Endothelial cell of umbilical vein (primary cell): ENCODE data around the gene PPBP. TPM values are rescaled to one million over a fixed set of nuclear protein-coding genes. Genes with fewer than 3 reads are reported as not detected.

Experiments used
- BruUV-seq: library from RNA; stranded (reverse); fragments of 400-500 nt; replicated peaks from 2 replicates; lab custom pipeline; 2021; lab: Mats Ljungman, UMichigan
- CTCF ChIA-PET: fragments of 300-600, 350-600 bp; sonication (Branson Sonifier 250); formaldehyde crosslinking; loops from one replicate; lab custom pipeline; 2021; ENCODE audit warnings: antibody characterized with exemption, inconsistent platforms; lab: Charles Lee
- POLR2A ChIA-PET: fragments of 300-600, 350-600 bp; sonication (Branson Sonifier 250); formaldehyde crosslinking; loops from one replicate; lab custom pipeline; 2021; ENCODE audit warnings: antibody characterized with exemption, inconsistent platforms; lab: Charles Lee
- DNase-seq: peaks from one replicate; pipeline ENCODE4 v3.0.0-alpha.2; 2011; ENCODE audit warnings: low read depth, low spot score
- FAIRE-seq: peaks from 2 replicates; lab custom pipeline; 2011; peaks lifted over from hg19 to GRCh38; lab: Jason Lieb, UNC
- H2AFZ ChIP-seq: 2 replicates; pipeline ENCODE4 v1.6.0; 2012; ENCODE audit warnings: low read depth, low read length, control low read depth, inconsistent platforms
- H3K27ac ChIP-seq: 2 replicates; pipeline ENCODE4 v1.5.1; 2011; ENCODE audit warnings: low read depth, mild to moderate bottlenecking, control low read depth, low read length, moderate library complexity; ENCODE audit not compliant: insufficient read depth
- H3K27me3 ChIP-seq, 2 experiments: 2 replicates each; pipeline versions ENCODE4 v1.6.0 to v1.6.1; 2011; ENCODE audit warnings: low read length in 2 of 2, mixed read lengths in 1 of 2; ENCODE audit not compliant: control insufficient read depth in 2 of 2, insufficient read depth in 2 of 2
- H3K36me3 ChIP-seq, 2 experiments: 2 replicates in 1 of 2; 3 replicates in 1 of 2; pipeline ENCODE4 v1.5.1; 2011; ENCODE audit warnings: low read length in 2 of 2, mild to moderate bottlenecking in 1 of 2, moderate library complexity in 1 of 2; ENCODE audit not compliant: control insufficient read depth in 2 of 2, insufficient read depth in 2 of 2; ENCODE audit errors: extremely low read depth in 1 of 2
- H3K4me1 ChIP-seq: 3 replicates; pipeline ENCODE4 v1.5.1; 2011; ENCODE audit warnings: mild to moderate bottlenecking, low read length; ENCODE audit not compliant: control insufficient read depth, insufficient read depth; ENCODE audit errors: extremely low read depth
- H3K4me2 ChIP-seq: 2 replicates; pipeline ENCODE4 v1.6.1; 2011; ENCODE audit warnings: low read length, control low read depth, mixed read lengths; ENCODE audit not compliant: insufficient read depth
- H3K4me3 ChIP-seq, 3 experiments: fragments of 200-600 bp in 1 of 3; sonication (generic), shearing (Covaris generic) in 1 of 3; replicated peaks in 1 of 3; 2 replicates each; pipeline ENCODE4 v1.5.1; 2011 to 2016; ENCODE audit warnings: control low read depth in 3 of 3, low read length in 3 of 3, mild to moderate bottlenecking in 2 of 3, inconsistent platforms in 1 of 3, low read depth in 1 of 3, moderate library complexity in 1 of 3; ENCODE audit not compliant: insufficient read depth in 1 of 3
- H3K79me2 ChIP-seq: 2 replicates; pipeline ENCODE4 v1.6.0; 2012; ENCODE audit warnings: low read length, inconsistent platforms; ENCODE audit not compliant: control insufficient read depth, insufficient read depth
- H3K9ac ChIP-seq: replicated peaks from 2 replicates; pipeline ENCODE3; 2011; ENCODE audit warnings: low read length, control low read depth; ENCODE audit not compliant: insufficient read depth; ENCODE audit errors: extremely low read depth
- H3K9me1 ChIP-seq: replicated peaks from 3 replicates; pipeline ENCODE4 v1.6.0; 2011; ENCODE audit warnings: mild to moderate bottlenecking, low read length; ENCODE audit not compliant: control insufficient read depth, insufficient read depth; ENCODE audit errors: extremely low read depth
- H3K9me3 ChIP-seq: replicated peaks from 2 replicates; pipeline ENCODE4 v1.5.1; 2012; ENCODE audit warnings: low read length, inconsistent platforms; ENCODE audit not compliant: control insufficient read depth, insufficient read depth
- H4K20me1 ChIP-seq: replicated peaks from 2 replicates; pipeline ENCODE3; 2011; ENCODE audit warnings: mild to moderate bottlenecking, low read length; ENCODE audit not compliant: control insufficient read depth, insufficient read depth; ENCODE audit errors: extremely low read depth
- CTCF ChIP-seq, 2 donors: IDR thresholded peaks; 1 replicate in 1 of 2; 2 replicates in 1 of 2; pipeline ENCODE4 v1.5.1; 2011; ENCODE audit warnings: low read length in 2 of 2, mild to moderate bottlenecking in 2 of 2, moderate library complexity in 2 of 2, control low read depth in 1 of 2, inconsistent platforms in 1 of 2, low read depth in 1 of 2; ENCODE audit not compliant: insufficient read depth in 1 of 2; ENCODE audit errors: extremely low read depth in 1 of 2
- EZH2 ChIP-seq: IDR thresholded peaks from 2 replicates; pipeline ENCODE4 v1.6.1; 2012; ENCODE audit warnings: borderline replicate concordance, low read depth, mild to moderate bottlenecking, moderate library complexity, low read length, inconsistent platforms; ENCODE audit not compliant: severe bottlenecking
- FOS ChIP-seq: IDR thresholded peaks from 2 replicates; pipeline ENCODE4 v1.6.1; 2011; ENCODE audit warnings: mild to moderate bottlenecking, low read length, moderate library complexity, borderline replicate concordance; ENCODE audit not compliant: insufficient read depth
- GATA2 ChIP-seq: IDR thresholded peaks from 2 replicates; pipeline ENCODE4 v1.7.0; 2011; ENCODE audit warnings: low read depth, mild to moderate bottlenecking, moderate library complexity, mixed read lengths, low read length; ENCODE audit not compliant: insufficient read length, insufficient read depth
- JUN ChIP-seq: IDR thresholded peaks from 2 replicates; pipeline ENCODE4 v1.6.1; 2011; ENCODE audit warnings: borderline replicate concordance, low read depth; ENCODE audit not compliant: insufficient read length, insufficient read depth
- MAX ChIP-seq: IDR thresholded peaks from 2 replicates; pipeline ENCODE4 v1.6.1; 2011; ENCODE audit not compliant: insufficient read depth, insufficient read length
- MYC ChIP-seq: IDR thresholded peaks from one replicate; pipeline ENCODE4 v1.6.1; 2011; ENCODE audit warnings: mild to moderate bottlenecking, low read depth, low read length
- POLR2A ChIP-seq: IDR thresholded peaks from 2 replicates; pipeline ENCODE4 v1.6.1; 2012; ENCODE audit warnings: low read depth, mild to moderate bottlenecking, control low read depth, low read length
- POLR2AphosphoS5 ChIP-seq: IDR thresholded peaks from 2 replicates; pipeline ENCODE4 v1.6.1; 2012; ENCODE audit warnings: low read depth, mild to moderate bottlenecking, control low read depth, low read length, moderate library complexity; ENCODE audit not compliant: insufficient read depth
- dilution Hi-C: fragments of 300-500 bp; cut with MboI; formaldehyde crosslinking; loops from one replicate; pipeline ENCODE4 v1.15.0; 2019; ENCODE audit warnings: low sequenced_read_pairs; ENCODE audit not compliant: extremely low pct_ligation_motif_present
- intact Hi-C: fragments of 100-400 bp; cut with micrococcal nuclease; formaldehyde crosslinking; loops from one replicate; pipeline ENCODE4 v1.10.0; 2022
- polyA plus RNA-seq, 4 experiments: library from polyadenylated mRNA; depleted of rRNA in 3 of 4; stranded (reverse) in 3 of 4; unstranded in 1 of 4; fragments of >200 nt; gene quantifications; 2 replicates each; pipeline versions ENCODE4 v1.2.1 to v1.2.3, GENCODE V29; 2011 to 2012; ENCODE audit warnings: missing spikeins in 1 of 4
- total RNA-seq: library from RNA; stranded (reverse); gene quantifications from 2 replicates; pipeline ENCODE4 v1.2.3, GENCODE V29; 2021

The PPBP gene
- total and polyA plus RNA-seq, 2 donors (not counting 3 experiments of a cell fraction or from before 2014, with no cell fraction given) = not detected

GRCh38 chr4:74012130-74012529 is 24.1 kb upstream of the PPBP start:
- Histone ChIP-seq H3K9me3 (no peaks in the 10 kb centered on the region), H3K36me3 (no peaks in the 10 kb centered on the region), H2AFZ (no peak overlapping the region), H3K4me2 (no peak overlapping the region), H3K4me1 (no peaks in the 10 kb centered on the region), H3K9ac (no peak overlapping the region), H3K27me3 (peaks cover 0 to 5% of the 10 kb centered on the region in 2 experiments), H3K79me2 (no peaks in the 10 kb centered on the region), H4K20me1 (no peaks in the 10 kb centered on the region), H3K4me3 (no peak overlapping the region), H3K9me1 (no peaks in the 10 kb centered on the region), H3K27ac (no peak overlapping the region)
- FAIRE-seq = peak; percentile 35
- dilution Hi-C loops (no loop called here), intact Hi-C loops (no loop called here)
- TF ChIP-seq MYC (no peak), FOS (no peak), EZH2 (no peak), POLR2AphosphoS5 (no peak), MAX (no peak), POLR2A (no peak), GATA2 (no peak), JUN (no peak), CTCF (IDR thresholded peaks at IDR 0.05; ENCODE audit: extremely low read depth in 1 of 2, insufficient read depth in 1 of 2, low read depth in 1 of 2, low read length in 2 of 2) (no peak)
- CTCF ChIA-PET = no interaction called here
- no TSS peak for BruUV-seq
- POLR2A ChIA-PET = no interaction called here
- no peak for DNase-seq
